Measurements from ENCODE around the gene FANCE.

DNA sequence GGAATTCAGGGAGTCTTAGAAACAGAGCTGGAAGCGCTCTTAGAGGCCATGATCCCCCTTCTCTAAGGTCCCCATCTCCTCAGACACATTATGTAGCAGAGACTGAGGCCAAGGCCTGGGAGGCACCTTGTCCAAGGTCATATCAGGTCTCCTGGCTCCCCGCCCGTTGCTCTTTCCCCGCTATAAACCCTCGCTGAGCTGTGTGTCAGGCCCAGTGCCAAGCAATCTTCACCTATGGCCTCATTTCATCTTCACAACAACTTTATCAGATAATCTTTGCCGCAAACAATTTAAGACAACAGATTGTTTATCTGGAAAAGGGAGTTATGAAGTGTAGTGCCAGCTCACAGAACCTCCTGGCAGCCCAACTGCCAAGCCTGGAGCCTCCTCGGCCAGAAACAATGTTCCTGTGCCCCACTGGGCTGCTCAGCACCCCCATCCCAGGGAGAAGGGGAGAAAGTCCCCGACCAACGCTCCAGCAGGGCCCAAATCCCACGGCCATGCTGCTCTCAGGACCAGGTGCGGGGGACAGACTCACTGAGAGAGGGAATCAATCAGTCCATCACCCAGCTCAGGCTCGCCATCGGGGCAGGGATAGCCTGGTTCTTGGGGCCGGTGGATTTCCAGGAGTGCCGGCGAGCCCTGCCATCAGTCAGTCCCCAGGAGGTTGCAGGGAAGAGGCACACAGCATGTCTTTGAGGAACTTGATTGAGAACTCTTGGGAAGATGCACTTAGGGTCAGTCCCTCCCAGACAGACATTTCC lies 16.9 kb upstream of the FANCE start:
- no peak for TF ChIP-seq TAF1 (IDR thresholded peaks at IDR 0.05; ENCODE audit: borderline replicate concordance, insufficient read depth, low read length)
- TF ChIP-seq POLR2AphosphoS5 (IDR thresholded peaks at IDR 0.05; ENCODE audit: low read depth, low read length) = no peak
- TF ChIP-seq, protein P1, sequence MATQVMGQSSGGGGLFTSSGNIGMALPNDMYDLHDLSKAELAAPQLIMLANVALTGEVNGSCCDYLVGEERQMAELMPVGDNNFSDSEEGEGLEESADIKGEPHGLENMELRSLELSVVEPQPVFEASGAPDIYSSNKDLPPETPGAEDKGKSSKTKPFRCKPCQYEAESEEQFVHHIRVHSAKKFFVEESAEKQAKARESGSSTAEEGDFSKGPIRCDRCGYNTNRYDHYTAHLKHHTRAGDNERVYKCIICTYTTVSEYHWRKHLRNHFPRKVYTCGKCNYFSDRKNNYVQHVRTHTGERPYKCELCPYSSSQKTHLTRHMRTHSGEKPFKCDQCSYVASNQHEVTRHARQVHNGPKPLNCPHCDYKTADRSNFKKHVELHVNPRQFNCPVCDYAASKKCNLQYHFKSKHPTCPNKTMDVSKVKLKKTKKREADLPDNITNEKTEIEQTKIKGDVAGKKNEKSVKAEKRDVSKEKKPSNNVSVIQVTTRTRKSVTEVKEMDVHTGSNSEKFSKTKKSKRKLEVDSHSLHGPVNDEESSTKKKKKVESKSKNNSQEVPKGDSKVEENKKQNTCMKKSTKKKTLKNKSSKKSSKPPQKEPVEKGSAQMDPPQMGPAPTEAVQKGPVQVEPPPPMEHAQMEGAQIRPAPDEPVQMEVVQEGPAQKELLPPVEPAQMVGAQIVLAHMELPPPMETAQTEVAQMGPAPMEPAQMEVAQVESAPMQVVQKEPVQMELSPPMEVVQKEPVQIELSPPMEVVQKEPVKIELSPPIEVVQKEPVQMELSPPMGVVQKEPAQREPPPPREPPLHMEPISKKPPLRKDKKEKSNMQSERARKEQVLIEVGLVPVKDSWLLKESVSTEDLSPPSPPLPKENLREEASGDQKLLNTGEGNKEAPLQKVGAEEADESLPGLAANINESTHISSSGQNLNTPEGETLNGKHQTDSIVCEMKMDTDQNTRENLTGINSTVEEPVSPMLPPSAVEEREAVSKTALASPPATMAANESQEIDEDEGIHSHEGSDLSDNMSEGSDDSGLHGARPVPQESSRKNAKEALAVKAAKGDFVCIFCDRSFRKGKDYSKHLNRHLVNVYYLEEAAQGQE (IDR thresholded peaks at IDR 0.05; ENCODE audit: insufficient read depth in 1 of 2, low read depth in 2 of 2, low read length in 2 of 2) = no peak
- no peak for TF ChIP-seq SIN3A (IDR thresholded peaks at IDR 0.05; ENCODE audit: borderline replicate concordance, insufficient read depth, low read length)
